GM12872 (cell line): Measurements from ENCODE around the gene EPN1.

Source experiments
- CTCF ChIP-seq: IDR thresholded peaks from 3 replicates; pipeline ENCODE4 v1.5.1; 2011; ENCODE audit warnings: low read depth, mild to moderate bottlenecking, low read length, moderate library complexity; ENCODE audit not compliant: insufficient read depth

EPN1 gene

DNA sequence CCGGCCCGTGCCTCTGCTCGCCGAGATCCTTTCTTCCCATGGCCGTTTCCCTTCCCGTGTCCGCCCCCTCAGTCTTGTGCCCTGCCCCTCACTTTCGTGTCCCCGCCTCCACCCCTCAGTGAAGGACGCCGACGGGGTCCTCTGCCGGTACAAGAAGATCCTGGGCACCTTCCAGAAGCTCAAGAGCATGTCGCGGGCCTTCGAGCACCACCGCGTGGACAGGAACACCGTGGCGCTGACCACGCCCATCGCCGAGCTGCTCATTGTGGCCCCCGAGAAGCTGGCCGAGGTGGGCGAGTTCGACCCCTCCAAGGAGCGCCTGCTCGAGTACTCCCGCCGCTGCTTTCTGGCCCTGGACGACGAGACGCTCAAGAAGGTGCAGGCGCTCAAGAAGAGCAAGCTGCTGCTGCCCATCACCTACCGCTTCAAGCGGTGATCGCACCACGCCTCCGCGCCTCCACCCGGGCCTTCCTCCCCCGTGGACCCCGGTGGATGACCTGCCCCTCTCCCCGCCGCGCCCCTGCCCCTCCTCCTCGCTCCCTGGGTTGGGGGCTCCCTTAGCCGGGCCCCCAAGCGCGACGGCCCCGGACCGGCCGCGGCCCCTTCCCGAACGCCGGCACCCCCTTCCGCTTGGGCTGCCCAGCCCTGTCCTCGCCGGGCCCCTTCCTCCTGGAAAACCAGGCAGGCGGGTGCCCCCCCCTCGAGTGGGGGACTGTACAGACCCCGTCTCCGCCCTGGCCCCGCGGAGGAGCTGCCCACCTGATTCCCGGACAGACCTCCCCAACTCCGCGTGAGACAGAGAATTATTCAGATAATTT lies 22.5 kb upstream of the EPN1 start:
- TF ChIP-seq CTCF, result no peak

DNA sequence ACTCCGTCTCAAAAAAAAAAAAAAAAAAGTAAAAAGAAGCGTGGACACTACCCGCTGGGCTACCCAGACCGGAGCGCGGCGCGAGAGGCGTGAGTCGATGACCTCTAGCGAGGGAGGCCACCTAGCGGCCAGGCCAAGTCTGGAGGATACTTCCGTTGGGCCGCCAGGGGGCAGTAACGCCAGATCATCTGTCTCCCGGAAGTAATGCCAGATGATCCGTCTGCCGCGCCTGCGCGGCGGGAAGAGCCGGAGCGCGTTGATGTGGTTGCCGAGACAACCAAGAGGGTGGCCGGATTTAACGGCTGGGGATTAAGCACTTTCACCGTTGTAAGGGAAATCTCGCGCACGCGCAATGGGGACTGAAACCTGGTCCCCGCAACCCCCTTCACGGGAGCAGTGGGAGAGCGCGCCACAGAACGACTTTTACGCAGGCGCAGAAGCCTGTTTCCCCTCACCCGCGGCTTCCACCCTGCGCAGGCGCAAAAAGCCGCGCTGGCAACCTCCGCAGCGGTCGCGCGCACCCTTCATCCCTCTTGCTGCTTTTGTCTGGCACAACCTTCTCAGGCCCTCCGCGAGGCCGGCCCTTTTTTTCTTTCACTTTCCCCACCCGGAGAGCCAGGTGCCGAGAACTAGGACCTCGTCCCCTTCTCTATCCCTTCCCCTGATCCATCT lies 21.2 kb upstream of the EPN1 start:
- TF ChIP-seq CTCF, result peak; percentile 100

GRCh38 chr19:55654323-55654867 lies 20.6 kb upstream of the EPN1 start:
- no peak for TF ChIP-seq CTCF

- no peak for TF ChIP-seq CTCF
Observed at GRCh38 chr19:55654868-55655647, 20.0 kb upstream of the EPN1 start, which contains the start of gene U2AF2. Gene U2AF2 (plus strand): TSS chr19:55655035. CDS start chr19:55655105, 70 bp downstream.

GRCh38 chr19:55655648-55656040 lies 19.4 kb upstream of the EPN1 start:
- TF ChIP-seq CTCF, result no peak

DNA sequence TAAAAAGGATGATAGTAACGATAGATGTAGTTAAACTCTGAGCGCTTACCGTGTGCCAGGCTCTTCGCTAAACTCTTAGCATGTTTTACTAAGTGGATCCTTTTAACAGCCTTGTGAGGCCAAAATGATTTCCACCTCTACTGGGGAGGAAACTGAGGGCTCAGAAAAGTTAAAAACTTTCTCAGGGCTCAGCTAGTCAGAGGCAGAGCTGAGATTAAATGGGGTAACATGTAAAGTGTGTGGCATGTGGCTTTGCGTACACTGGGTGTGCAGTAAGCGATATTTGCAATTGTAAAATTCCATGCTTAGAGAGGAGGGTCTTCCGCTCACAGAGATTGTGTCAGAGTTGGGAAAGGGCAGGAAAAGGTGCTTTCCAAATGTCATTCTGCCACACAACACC lies 18.5 kb upstream of the EPN1 start:
- TF ChIP-seq CTCF, result no peak
